Esophagus squamous epithelium (tissue), 4 donors: Measurements from ENCODE around the gene PARD3.

Experiments
- CTCF ChIP-seq, 6 experiments: fragments of 450-650 bp in 4 of 6; fragments of 200-600 bp in 2 of 6; sonication (generic) in 2 of 6; IDR thresholded peaks; one replicate each; pipeline ENCODE4 v1.5.1; 2016 to 2019; ENCODE audit warnings: antibody characterized with exemption in 6 of 6, mild to moderate bottlenecking in 4 of 6, moderate library complexity in 4 of 6
- POLR2A ChIP-seq, 4 donors: fragments of 450-650 bp; IDR thresholded peaks; one replicate each; pipeline ENCODE4 v1.6.1; 2017; ENCODE audit warnings: antibody characterized with exemption in 4 of 4, mild to moderate bottlenecking in 4 of 4, moderate library complexity in 3 of 4

DNA sequence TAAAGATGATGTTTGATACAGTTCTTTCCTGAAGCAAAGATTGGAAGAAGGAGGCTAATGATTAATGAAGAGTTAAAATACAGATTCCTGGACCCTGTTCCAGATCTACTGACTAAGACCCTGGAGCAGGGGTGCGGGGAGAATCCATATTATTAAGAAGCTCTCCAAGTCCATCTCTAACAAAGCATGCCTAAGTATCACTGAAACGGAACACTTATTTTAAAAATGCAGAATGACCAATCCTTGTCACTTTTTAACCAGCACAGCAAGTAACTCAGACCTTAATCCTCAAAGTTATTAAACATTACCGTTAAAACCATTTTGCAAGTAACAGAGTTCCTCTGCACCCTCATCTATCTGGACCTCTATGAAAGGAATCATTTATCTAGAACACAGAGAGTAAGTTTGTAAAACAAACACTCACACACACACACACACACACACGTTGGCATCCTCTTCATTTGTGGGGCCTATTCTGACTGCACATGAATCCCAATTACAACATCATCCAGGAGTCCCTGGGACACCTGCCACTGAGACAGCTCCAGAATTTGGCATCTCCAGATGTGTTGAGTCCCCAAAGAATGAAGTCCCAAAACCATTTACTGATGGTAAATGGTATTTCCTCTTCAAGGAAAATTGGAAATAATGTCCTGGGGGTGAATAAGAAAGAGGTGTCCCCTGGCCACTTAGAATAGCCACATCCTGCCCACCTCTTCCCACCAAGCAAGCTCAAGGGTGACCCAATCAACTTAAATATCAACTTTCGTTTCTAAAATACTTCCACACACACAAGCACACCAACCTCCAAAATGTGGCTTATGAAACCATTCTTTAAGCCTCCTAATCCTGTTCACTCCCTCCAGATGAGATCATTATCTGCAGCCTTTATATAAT, 117.5 kb downstream of the PARD3 start:
- TF ChIP-seq CTCF (IDR thresholded peaks at IDR 0.05) = no peak
- no peak for TF ChIP-seq POLR2A (IDR thresholded peaks at IDR 0.05)
